ENCODE results near the gene SLIT1. TPM values are rescaled to one million over a fixed set of nuclear protein-coding genes. Genes with fewer than 3 reads are reported as not detected.

Gene SLIT1
- total RNA-seq, 4 donors from 2014 or later = 0.10 to 0.13 TPM; not detected in 2

DNA sequence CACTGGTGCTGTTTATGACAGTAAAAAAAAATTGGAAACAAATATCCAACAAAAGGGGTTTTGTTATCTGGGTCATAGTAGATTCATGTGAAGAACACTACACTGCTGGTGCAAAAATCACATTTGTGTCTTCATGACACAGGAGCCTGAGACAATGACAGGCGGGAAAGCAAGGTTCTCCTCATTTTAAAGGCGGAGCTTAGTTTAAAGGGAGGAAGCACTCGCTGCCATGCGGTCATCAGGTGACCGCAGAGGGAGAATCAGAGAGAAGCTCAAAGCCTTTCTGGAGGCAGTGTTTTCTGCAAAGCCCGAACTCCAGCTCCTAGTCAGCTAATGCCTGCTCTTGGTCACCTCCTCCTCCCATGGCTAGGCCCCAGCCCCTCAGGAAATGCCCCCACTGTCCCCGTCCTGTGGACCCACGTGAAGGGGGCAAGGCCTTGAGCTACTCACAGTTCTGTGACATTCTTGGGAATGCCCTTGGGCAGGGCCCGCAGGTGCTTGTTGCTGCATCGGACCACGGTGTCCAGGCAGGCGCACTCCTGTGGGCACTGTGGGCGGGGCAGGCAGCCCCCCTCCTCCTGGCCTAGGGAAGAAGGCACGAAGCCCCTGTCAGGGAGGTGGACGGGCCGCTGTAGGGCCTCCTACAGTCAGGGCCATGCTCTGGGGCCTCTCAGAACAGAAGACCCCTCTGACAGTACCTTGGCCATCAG, 146.1 kb downstream of the SLIT1 start:
- Histone ChIP-seq H3K36me3 (no peaks in the 10 kb centered on the region), H3K27me3 (no peaks in the 10 kb centered on the region), H3K27ac (no peak overlapping the region), H3K4me1 (peaks cover 3 to 6% of the 10 kb centered on the region in 2 donors), H3K9me3 (no peaks in the 10 kb centered on the region), H3K4me3 (no peak overlapping the region)
- intact Hi-C loops (cut with DNase I; ENCODE audit: low total_unique reads) = no loop called here
- in situ Hi-C loops (cut with MboI; ENCODE audit: low sequenced_read_pairs in 4 of 4) = loop anchor here in 2 of 4 donors (25.0 kb wide), 1 partner anchor 652 kb away; no protein-coding TSS in a partner anchor
- ATAC-seq = no peak
- TF ChIP-seq CTCF (IDR thresholded peaks at IDR 0.05 in 4 of 5, conservative IDR thresholded peaks at IDR 0.05 in 1 of 5) (no peak), POLR2A (IDR thresholded peaks at IDR 0.05) (no peak)
- no peak for DNase-seq

- ATAC-seq (no peak), DNase-seq (no peak)
- in situ Hi-C loops (cut with MboI; ENCODE audit: low sequenced_read_pairs in 4 of 4) (loop anchor here in 2 of 4 donors (25.0 kb wide), 1 partner anchor 651 kb away; no protein-coding TSS in a partner anchor), intact Hi-C loops (cut with DNase I; ENCODE audit: low total_unique reads) (no loop called here)
- TF ChIP-seq CTCF (IDR thresholded peaks at IDR 0.05 in 4 of 5, conservative IDR thresholded peaks at IDR 0.05 in 1 of 5) = no peak
- no peak for TF ChIP-seq POLR2A (IDR thresholded peaks at IDR 0.05)
- Histone ChIP-seq H3K4me3 (no peak overlapping the region), H3K4me1 (peaks cover 3 to 6% of the 10 kb centered on the region in 2 donors), H3K36me3 (no peaks in the 10 kb centered on the region), H3K9me3 (no peaks in the 10 kb centered on the region), H3K27me3 (no peaks in the 10 kb centered on the region), H3K27ac (no peak overlapping the region)
These were observed 147.1 kb downstream of the SLIT1 start for GRCh38 chr10:97038688-97039087.

DNA sequence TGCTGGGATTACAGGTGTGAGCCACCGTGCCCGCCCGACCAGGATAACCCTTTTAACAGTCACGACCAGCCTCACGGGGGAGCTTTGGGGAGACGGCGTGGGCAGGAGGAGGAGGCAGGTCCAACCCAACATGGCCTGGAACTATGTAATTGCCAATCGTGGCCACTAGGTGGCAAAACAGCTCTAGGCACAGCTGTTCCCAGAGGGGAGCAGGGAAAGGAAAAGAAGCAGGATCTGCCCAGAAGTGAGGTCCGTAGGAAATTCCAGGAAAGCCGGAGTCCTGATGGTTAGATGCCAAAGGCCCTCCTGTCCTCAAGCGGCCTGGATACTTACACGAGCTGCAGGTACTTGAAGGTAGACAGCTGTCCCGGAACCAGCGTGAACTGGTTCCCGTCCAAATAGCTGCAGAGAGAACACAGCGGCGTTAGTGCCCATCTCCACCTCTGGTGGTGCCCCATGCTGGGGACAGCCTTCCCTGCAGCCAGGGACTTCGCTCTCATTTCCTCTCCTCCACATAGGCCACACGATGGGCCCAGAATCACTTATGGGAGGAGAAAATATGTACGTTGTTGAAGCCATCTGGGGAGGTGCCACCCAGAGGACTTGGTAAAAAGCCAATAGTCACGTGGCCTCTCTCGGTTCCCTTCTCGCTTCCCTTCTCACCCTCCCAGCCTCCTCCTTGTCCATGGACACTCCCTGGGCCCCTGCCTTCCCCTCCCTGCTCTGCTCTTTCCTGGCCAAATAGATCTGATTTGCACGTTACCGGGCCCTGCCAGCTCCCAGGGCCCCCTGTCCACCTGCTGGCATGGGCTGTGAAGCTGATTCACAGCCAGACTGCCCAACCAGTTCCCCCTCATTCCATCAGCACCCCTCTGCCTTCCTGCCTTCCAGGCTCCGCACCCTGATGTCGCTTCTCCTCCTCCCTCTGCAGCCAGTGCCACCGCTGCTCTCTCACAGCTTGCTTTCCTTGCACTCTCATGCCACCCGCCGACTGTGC, 148.1 kb downstream of the SLIT1 start:
- in situ Hi-C loops (cut with MboI; ENCODE audit: low sequenced_read_pairs in 4 of 4) = loop anchor here in 2 of 4 donors (25.0 kb wide), 1 partner anchor 650 kb away; no protein-coding TSS in a partner anchor
- H3K27me3 ChIP-seq = no peaks in the 10 kb centered on the region
- H3K36me3 ChIP-seq = no peaks in the 10 kb centered on the region
- peak; percentile 84 to 94 for ATAC-seq
- no peak overlapping the region for H3K27ac ChIP-seq
- DNase-seq = peak; percentile 40 to 59
- H3K4me1 ChIP-seq = peaks cover 3 to 6% of the 10 kb centered on the region in 2 donors
- H3K4me3 ChIP-seq = peak overlapping the region; percentile 40 to 80 (median 55)
- TF ChIP-seq POLR2A (IDR thresholded peaks at IDR 0.05) = no peak
- TF ChIP-seq CTCF (IDR thresholded peaks at IDR 0.05 in 4 of 5, conservative IDR thresholded peaks at IDR 0.05 in 1 of 5) = peak; percentile 73 to 93 (median 84)
- no peaks in the 10 kb centered on the region for H3K9me3 ChIP-seq
- intact Hi-C loops (cut with DNase I; ENCODE audit: low total_unique reads) = no loop called here

- H3K4me1 ChIP-seq = peaks cover 3 to 6% of the 10 kb centered on the region in 2 donors
- no peaks in the 10 kb centered on the region for H3K36me3 ChIP-seq
- TF ChIP-seq CTCF (IDR thresholded peaks at IDR 0.05 in 4 of 5, conservative IDR thresholded peaks at IDR 0.05 in 1 of 5) (no peak), POLR2A (IDR thresholded peaks at IDR 0.05) (no peak)
- no peaks in the 10 kb centered on the region for H3K27me3 ChIP-seq
- no peak overlapping the region for H3K27ac ChIP-seq
- H3K9me3 ChIP-seq = no peaks in the 10 kb centered on the region
- intact Hi-C loops (cut with DNase I; ENCODE audit: low total_unique reads) (no loop called here), in situ Hi-C loops (cut with MboI; ENCODE audit: low sequenced_read_pairs in 4 of 4) (loop anchor here in 2 of 4 donors (25.0 kb wide), 1 partner anchor 648 kb away; no protein-coding TSS in a partner anchor)
- H3K4me3 ChIP-seq = no peak overlapping the region
- ATAC-seq = no peak
- no peak for DNase-seq
These were observed 150.6 kb downstream of the SLIT1 start for GRCh38 chr10:97034958-97035769.
